Measurements from ENCODE around the gene GALNS. TPM values are rescaled to one million over a fixed set of nuclear protein-coding genes. Genes with fewer than 3 reads are reported as not detected.

Gene GALNS
- total and polyA plus RNA-seq, 2 of the 4 experiments (the other 2 are of a cell fraction), result 7.2 to 32.5 TPM

DNA sequence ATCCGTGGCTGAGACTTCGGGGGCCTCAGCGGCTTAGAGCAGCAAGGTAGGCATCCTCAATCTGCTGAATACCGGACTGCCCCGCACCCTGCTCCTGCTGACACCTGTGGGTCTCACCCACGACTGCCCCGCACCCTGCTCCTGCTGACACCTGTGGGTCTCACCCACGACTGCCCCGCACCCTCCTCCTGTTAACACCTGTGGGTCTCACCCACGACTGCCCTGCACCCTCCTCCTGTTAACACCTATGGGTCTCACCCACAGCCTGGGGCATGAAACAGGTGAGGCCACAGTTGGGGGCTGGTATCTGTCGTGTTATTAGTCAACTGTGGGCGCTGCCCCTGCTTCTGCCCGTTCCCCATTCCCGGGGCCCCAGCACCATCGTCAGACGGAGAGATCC is 46.0 kb upstream of the GALNS start:
- H3K23ac ChIP-seq (ENCODE audit: low read depth, low read length), result no peak overlapping the region
- no peak for ATAC-seq (ENCODE audit: low read depth)
- H2AK5ac ChIP-seq (ENCODE audit: low read depth, low read length), result no peak overlapping the region
- no peak overlapping the region for H2BK120ac ChIP-seq (ENCODE audit: low read depth, low read length)
- in situ Hi-C loops (cut with MboI; ENCODE audit: low sequenced_read_pairs), result no loop called here
- dilution Hi-C loops (cut with HindIII; ENCODE audit: low sequenced_read_pairs, unreplicated experiment), result no loop called here
- no TSS peak for BruUV-seq (replicated peaks)
- no peak overlapping the region for H4K8ac ChIP-seq (ENCODE audit: low read depth in 2 of 2, low read length in 2 of 2)
- H3K36me3 ChIP-seq (ENCODE audit: control insufficient read depth, insufficient read depth, low read length), result no peaks in the 10 kb centered on the region
- H3K9me3 ChIP-seq (ENCODE audit: control insufficient read depth, insufficient read depth, low read length), result no peaks in the 10 kb centered on the region
- H2BK15ac ChIP-seq (ENCODE audit: low read depth, low read length), result no peak overlapping the region
- H4K20me1 ChIP-seq (ENCODE audit: insufficient read depth, low read length), result no peaks in the 10 kb centered on the region
- H3K79me1 ChIP-seq (ENCODE audit: low read depth in 1 of 2, low read length in 2 of 2), result no peaks in the 10 kb centered on the region
- peaks cover 23% of the 10 kb centered on the region; the same call in 1 of the 2 replicates for H3K27me3 ChIP-seq (ENCODE audit: control insufficient read depth, insufficient read depth, low read length)
- DNase-seq, result no peak
- H3K14ac ChIP-seq (replicated peaks; ENCODE audit: low read depth, low read length), result no peak overlapping the region
- H3K4ac ChIP-seq (ENCODE audit: low read depth, low read length), result no peak overlapping the region
- TF ChIP-seq, protein P1, sequence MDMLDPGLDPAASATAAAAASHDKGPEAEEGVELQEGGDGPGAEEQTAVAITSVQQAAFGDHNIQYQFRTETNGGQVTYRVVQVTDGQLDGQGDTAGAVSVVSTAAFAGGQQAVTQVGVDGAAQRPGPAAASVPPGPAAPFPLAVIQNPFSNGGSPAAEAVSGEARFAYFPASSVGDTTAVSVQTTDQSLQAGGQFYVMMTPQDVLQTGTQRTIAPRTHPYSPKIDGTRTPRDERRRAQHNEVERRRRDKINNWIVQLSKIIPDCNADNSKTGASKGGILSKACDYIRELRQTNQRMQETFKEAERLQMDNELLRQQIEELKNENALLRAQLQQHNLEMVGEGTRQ (IDR thresholded peaks at IDR 0.05; ENCODE audit: low read depth, low read length), result no peak
- TF ChIP-seq SMC3 (IDR thresholded peaks at IDR 0.05; ENCODE audit: low read depth, low read length) (no peak), MAZ (IDR thresholded peaks at IDR 0.05; ENCODE audit: borderline replicate concordance, low read depth, low read length) (no peak), POLR2A (IDR thresholded peaks at IDR 0.05; ENCODE audit: low read depth, low read length) (no peak), FOS (IDR thresholded peaks at IDR 0.05; ENCODE audit: low read depth, low read length) (no peak), RCOR1 (IDR thresholded peaks at IDR 0.05; ENCODE audit: insufficient replicate concordance, low read length) (no peak), MAFK (IDR thresholded peaks at IDR 0.05; ENCODE audit: low read depth, low read length) (no peak), MXI1 (IDR thresholded peaks at IDR 0.05; ENCODE audit: borderline replicate concordance, low read depth, low read length) (no peak), CEBPB (IDR thresholded peaks at IDR 0.05; ENCODE audit: low read depth, low read length) (no peak), CHD1 (IDR thresholded peaks at IDR 0.05; ENCODE audit: low read depth, low read length) (no peak), RFX5 (IDR thresholded peaks at IDR 0.05; ENCODE audit: low read depth, low read length) (no peak), RAD21 (IDR thresholded peaks at IDR 0.05; ENCODE audit: low read length) (no peak)
- TF ChIP-seq, protein P2, sequence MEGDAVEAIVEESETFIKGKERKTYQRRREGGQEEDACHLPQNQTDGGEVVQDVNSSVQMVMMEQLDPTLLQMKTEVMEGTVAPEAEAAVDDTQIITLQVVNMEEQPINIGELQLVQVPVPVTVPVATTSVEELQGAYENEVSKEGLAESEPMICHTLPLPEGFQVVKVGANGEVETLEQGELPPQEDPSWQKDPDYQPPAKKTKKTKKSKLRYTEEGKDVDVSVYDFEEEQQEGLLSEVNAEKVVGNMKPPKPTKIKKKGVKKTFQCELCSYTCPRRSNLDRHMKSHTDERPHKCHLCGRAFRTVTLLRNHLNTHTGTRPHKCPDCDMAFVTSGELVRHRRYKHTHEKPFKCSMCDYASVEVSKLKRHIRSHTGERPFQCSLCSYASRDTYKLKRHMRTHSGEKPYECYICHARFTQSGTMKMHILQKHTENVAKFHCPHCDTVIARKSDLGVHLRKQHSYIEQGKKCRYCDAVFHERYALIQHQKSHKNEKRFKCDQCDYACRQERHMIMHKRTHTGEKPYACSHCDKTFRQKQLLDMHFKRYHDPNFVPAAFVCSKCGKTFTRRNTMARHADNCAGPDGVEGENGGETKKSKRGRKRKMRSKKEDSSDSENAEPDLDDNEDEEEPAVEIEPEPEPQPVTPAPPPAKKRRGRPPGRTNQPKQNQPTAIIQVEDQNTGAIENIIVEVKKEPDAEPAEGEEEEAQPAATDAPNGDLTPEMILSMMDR (conservative IDR thresholded peaks at IDR 0.05; ENCODE audit: low read depth, low read length), result no peak
- no peaks in the 10 kb centered on the region for H3K9me1 ChIP-seq (ENCODE audit: insufficient read depth, low read length)
- H3K9ac ChIP-seq (ENCODE audit: low read depth, low read length), result no peak overlapping the region
- no peak overlapping the region for H3K18ac ChIP-seq (ENCODE audit: low read depth, low read length)
- H4K5ac ChIP-seq (ENCODE audit: low read depth, low read length), result no peak overlapping the region
- no peak overlapping the region for H2BK20ac ChIP-seq (ENCODE audit: low read depth, low read length)
- 71% methylated on average over 12 of the region's 16 CpGs; no CpG with 5 or more reads in 1 of the 2 experiments for WGBS, 2 experiments (ENCODE audit: extremely low coverage in 2 of 2, insufficient read length in 1 of 2)
- no peak overlapping the region for H4K91ac ChIP-seq (ENCODE audit: insufficient read depth, low read depth, low read length)
- POLR2A ChIA-PET (ENCODE audit: unreplicated experiment), result no interaction called here
- H2AFZ ChIP-seq (replicated peaks; ENCODE audit: low read length, poor library complexity), result no peak overlapping the region
- H3K4me3 ChIP-seq (ENCODE audit: insufficient read depth, low read depth, low read length), result no peak overlapping the region
- H2AK9ac ChIP-seq (replicated peaks; ENCODE audit: low read depth, low read length, poor library complexity), result no peak overlapping the region
- intact Hi-C loops (cut with micrococcal nuclease), result no loop called here
- no peak overlapping the region for H3K4me2 ChIP-seq (ENCODE audit: low read depth, low read length)
- H2BK5ac ChIP-seq (ENCODE audit: low read depth, low read length, poor library complexity, severe bottlenecking), result no peak overlapping the region
- H3K56ac ChIP-seq (ENCODE audit: extremely low read depth, insufficient read depth, low read length), result no peak overlapping the region
- no peaks in the 10 kb centered on the region for H3K4me1 ChIP-seq (ENCODE audit: control insufficient read depth, insufficient read depth, low read length)
- CTCF ChIA-PET, result no interaction called here
- H3K27ac ChIP-seq (ENCODE audit: insufficient read depth, low read length), result no peak overlapping the region

Data from IMR-90 (cell line).